CD4-positive, alpha-beta T cell treated with Interleukin-15 for 4 hours (primary cell): ENCODE measurements around the gene FHOD3.

Experiments
- DNase-seq: peaks from one replicate; pipeline ENCODE4 v3.0.0-alpha.2; 2020; ENCODE audit warnings: low spot score

Gene FHOD3

DNA sequence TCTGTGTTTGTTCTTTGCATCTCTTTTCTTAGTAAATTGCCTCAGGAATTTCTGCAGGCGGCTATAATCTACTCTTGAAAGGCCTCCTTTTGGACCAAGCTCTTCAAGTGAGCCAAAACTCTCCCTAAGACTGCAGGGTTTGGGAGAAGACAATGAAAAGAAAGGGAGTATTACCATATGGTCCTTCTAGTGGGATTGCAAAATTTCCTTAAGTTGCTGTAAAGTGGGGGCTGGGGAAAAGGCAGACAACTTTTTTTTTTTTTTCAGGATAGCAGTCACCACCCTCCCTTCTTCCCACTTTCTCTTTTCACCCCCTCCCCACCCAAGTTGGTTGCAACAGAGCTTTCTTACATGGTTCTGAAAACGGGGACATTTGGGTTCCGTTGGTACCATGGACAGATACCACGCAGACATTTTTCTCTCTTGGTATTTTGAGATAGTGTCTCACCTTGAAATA, 183.7 kb downstream of the FHOD3 start:
- DNase-seq: no peak

- DNase-seq: no peak
Measured at GRCh38 chr18:36481935-36482334, 184.4 kb downstream of the FHOD3 start.

GRCh38 chr18:36484591-36484990, 187.1 kb downstream of the FHOD3 start:
- no peak for DNase-seq

- no peak for DNase-seq
Measured at GRCh38 chr18:36485772-36486171, 188.3 kb downstream of the FHOD3 start.

GRCh38 chr18:36488131-36488530, 190.6 kb downstream of the FHOD3 start:
- DNase-seq: no peak

GRCh38 chr18:36490897-36491296, 193.4 kb downstream of the FHOD3 start:
- no peak for DNase-seq

GRCh38 chr18:36492604-36493329, 195.3 kb downstream of the FHOD3 start:
- no peak for DNase-seq

DNA sequence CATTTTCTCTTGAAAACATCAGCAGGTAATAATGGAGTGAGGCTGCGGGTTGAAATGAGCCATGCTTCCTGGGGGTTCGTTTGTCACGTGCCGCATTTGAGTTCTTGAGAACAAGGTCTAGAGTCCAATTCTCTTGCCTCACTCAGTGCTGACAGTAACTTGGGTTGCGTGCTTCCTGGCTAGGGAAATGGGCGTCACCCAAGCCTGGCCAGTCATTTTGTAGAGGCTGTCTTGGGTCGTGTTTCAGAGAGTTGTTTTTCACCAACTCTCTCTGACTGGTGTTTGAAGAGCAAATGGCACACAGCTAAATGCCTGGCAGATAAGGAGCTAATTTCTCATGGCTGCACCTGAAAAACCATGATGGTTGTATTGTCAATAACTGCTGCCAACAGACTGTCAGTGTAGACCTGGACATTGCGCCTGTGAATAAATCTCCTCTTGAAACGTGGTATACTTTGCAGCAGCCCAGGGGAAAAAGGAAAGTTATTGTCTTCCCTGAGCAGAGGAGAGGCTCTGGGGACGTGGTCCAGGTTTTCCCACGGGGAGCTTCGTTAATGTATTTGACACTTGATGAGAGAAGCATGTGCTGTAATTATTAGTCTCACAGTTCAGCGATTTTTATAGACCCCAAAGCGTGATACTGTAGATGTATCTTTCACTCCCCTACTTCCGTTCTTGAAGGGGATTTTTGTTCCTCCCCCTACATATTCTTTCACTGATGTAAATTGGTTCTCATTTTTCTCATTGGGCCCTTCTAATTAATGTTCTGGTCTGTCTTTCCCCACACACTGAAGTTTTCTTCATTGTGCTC, 196.0 kb downstream of the FHOD3 start:
- no peak for DNase-seq

DNA sequence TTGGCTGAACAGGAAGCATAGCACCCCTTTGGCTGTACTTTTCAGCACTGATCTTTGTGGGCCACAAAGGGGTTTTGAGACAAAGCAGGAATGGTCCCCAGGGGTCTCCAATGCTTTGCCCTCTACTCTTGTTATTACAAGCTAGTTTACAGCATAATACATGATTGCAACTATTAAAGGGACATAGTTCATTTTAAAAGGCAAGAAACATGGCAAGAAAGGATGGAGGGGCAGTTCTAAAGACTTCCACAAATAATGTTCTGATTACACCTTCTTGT, 196.6 kb downstream of the FHOD3 start:
- no peak for DNase-seq

DNA sequence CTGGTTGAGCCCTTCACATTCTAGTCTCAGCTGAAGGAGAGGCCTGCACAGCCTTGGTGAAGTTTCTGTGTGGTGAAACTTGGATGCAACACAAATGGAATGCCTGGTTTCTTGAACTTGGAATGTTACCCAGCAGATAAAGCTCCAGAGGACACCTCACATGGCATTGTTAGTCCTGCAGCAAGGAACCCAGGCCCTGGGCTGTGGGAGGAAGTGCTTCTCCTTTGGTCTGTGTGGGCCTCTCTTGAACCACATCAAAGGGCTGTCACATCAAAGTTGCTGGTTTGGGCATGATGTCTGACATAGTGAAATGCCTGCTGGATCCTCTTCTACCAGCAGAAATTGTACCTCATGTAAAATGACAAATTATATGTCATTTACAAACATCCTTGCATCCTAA, 198.5 kb downstream of the FHOD3 start:
- no peak for DNase-seq

DNA sequence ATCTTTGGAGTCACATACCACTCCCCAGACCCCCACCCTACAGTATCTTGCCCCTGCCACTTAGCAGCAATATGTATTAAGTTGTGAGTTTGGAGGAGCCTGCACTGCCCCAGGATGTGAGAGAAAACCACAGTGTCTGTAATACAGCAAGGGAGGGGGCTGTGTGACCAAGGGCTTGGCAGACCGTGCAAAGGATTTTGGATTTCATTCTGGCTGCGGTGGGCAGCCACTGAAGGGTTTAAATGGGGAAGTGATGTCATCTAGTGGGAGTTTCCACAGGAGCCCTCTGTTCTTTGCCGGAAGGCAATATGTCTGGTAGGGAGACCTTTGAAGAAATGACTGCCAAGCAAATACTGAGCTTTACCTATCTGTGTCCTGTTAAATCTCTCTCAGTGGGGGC, 202.4 kb downstream of the FHOD3 start:
- no peak for DNase-seq

DNA sequence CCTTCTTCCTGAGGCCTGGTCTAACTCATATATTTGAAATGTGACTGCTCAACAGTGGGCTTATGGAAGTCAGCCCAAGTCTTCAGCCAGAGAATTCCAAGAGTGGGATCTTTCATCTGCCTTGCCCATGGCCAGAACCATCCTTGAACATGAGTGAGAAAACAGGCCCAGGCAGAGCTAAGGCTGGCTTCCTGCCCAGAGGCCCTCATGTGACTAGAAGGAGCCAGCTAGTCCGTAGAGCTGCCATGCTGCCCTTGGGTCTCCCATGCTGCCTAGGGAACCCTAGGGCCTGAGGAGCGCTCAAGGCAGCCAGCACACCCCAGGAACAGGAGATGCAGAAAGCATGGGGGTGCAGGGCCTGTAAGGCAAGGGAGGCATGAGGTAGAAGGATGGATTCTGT, 203.6 kb downstream of the FHOD3 start:
- DNase-seq: no peak

GRCh38 chr18:36503477-36503876, 206.0 kb downstream of the FHOD3 start:
- no peak for DNase-seq

DNA sequence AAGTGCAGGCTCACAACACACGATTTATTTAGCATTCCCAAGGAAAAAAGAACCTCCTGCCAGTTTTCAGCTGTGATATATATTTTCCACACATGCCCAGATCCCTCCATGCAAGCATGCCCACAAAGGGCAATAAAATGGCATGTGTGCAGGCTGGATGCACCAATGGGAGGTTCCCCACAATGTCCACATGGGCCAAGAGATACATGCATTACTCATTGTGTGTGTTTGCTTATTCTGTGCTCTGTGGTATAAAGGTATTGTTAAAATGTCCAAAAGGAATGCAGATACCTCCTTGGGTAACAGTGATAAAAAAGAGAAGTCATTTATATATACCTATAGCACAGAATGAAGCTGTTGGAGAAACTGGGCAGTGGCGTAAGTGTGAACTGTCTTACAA, 207.4 kb downstream of the FHOD3 start:
- no peak for DNase-seq

GRCh38 chr18:36505665-36506064, 208.2 kb downstream of the FHOD3 start:
- DNase-seq: no peak

- no peak for DNase-seq
Measured at GRCh38 chr18:36509646-36510197, 212.2 kb downstream of the FHOD3 start.

DNA sequence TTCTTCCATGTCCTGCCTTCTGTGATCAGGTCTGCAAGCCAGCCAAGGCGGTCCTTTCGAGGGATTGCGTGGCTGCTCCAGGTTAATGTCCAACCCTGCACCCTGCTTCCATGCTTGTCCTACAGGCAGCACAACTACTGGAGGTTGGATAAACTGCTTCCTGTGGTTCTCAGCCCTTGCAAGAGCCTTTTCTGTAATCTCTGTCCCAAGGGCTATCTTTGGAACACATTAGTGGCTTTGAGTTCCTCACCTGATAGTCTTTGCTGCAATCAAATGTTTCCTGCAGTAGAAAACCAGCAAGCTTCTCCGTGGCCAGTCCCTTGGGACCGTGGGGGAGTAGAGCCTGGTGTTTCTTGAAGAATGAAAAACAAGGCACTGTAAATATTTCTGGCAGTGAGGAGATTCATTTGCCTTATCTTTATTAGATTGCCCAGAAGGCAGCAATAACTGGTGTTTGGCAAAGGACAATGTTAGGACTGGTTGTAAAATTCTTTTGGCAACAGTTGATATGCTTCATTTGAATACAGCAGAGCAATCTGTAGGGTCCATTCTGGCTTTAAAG, 214.4 kb downstream of the FHOD3 start:
- DNase-seq: no peak

- no peak for DNase-seq
Measured at GRCh38 chr18:36513556-36513955, 216.0 kb downstream of the FHOD3 start.

- no peak for DNase-seq
Measured at GRCh38 chr18:36514778-36515177, 217.3 kb downstream of the FHOD3 start.

GRCh38 chr18:36516258-36516657, 218.7 kb downstream of the FHOD3 start:
- DNase-seq: no peak

GRCh38 chr18:36516726-36517125, 219.2 kb downstream of the FHOD3 start:
- DNase-seq: no peak

- DNase-seq: no peak
Measured at GRCh38 chr18:36518839-36519238, 221.3 kb downstream of the FHOD3 start.

DNA sequence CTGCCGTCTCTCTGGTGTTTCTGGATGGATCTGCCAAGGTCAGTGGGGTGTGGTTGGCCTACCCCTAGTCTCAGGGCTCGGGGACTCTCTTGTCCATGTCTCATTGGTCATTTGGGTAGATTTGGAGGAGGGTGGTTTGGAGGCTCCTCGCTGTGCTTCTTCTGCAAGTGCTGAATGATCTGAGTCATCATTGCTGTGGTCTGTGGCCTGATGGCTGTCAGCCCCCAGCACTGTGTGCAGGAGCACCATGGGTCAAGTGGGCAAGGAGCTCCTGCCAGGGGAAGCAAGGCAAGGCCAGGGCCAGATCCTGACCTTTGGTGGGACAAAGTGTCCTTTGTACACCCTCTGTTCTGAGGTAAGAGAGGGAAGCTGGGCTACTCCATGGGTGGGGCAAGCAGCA, 221.8 kb downstream of the FHOD3 start:
- DNase-seq: no peak
